HCT116 (cell line): Measurements from ENCODE around the gene KDELR1.

Source experiments
- CEBPB ChIP-seq: IDR thresholded peaks from 2 replicates; pipeline ENCODE4 v1.6.1; 2012; ENCODE audit warnings: low read depth
- EZH2 ChIP-seq: fragments of 200-600 bp; sonication (generic); IDR thresholded peaks from 2 replicates; pipeline ENCODE4 v1.6.1; 2017; ENCODE audit warnings: antibody characterized with exemption, mixed run types
- EZH2phosphoT487 ChIP-seq: fragments of 200-600 bp; IDR thresholded peaks from 2 replicates; pipeline ENCODE4 v1.6.1; 2018; ENCODE audit warnings: antibody characterized with exemption, borderline replicate concordance
- POLR2A ChIP-seq: IDR thresholded peaks from 2 replicates; pipeline ENCODE4 v1.7.0; 2011; ENCODE audit warnings: borderline replicate concordance; ENCODE audit not compliant: insufficient read depth, insufficient read length; ENCODE audit errors: extremely low read depth
- POLR2AphosphoS5 ChIP-seq: IDR thresholded peaks from 2 replicates; pipeline ENCODE4 v1.6.1; 2011; ENCODE audit warnings: mild to moderate bottlenecking, low read depth, low read length, moderate library complexity
- RAD21 ChIP-seq: IDR thresholded peaks from 2 replicates; pipeline ENCODE4 v1.6.1; 2012; ENCODE audit warnings: low read depth, mild to moderate bottlenecking
- SP1 ChIP-seq: IDR thresholded peaks from 2 replicates; pipeline ENCODE4 v1.6.1; 2012; ENCODE audit warnings: low read depth
- YY1 ChIP-seq: IDR thresholded peaks from 2 replicates; pipeline ENCODE4 v1.6.1; 2011; ENCODE audit warnings: low read length, low read depth, moderate library complexity, mild to moderate bottlenecking; ENCODE audit not compliant: insufficient replicate concordance; ENCODE audit errors: extremely low read depth
- ZNF274 ChIP-seq: fragments of 200-500 bp; sonication (Bioruptor generic); IDR thresholded peaks from 2 replicates; pipeline ENCODE4 v1.6.1; 2014; ENCODE audit warnings: mild to moderate bottlenecking, low read depth, low read length, inconsistent platforms
- TF ChIP-seq, protein P1 (sequence below), 3 experiments: fragments of 200-600 bp in 1 of 3; sonication (generic) in 1 of 3; IDR thresholded peaks in 2 of 3; conservative IDR thresholded peaks in 1 of 3; 2 replicates each; pipeline ENCODE4 v1.5.1; 2012 to 2017; ENCODE audit warnings: low read depth in 2 of 3, low read length in 2 of 3, antibody characterized with exemption in 1 of 3, borderline replicate concordance in 1 of 3, control low read depth in 1 of 3, mild to moderate bottlenecking in 1 of 3, mixed read lengths in 1 of 3, mixed run types in 1 of 3, moderate library complexity in 1 of 3; ENCODE audit not compliant: insufficient read depth in 1 of 3
- TF ChIP-seq, protein P2 (sequence below): IDR thresholded peaks from 2 replicates; pipeline ENCODE4 v1.6.1; 2011; ENCODE audit warnings: mild to moderate bottlenecking, low read length, moderate library complexity; ENCODE audit not compliant: insufficient replicate concordance; ENCODE audit errors: extremely low read depth
- TF ChIP-seq, protein P3 (sequence below): IDR thresholded peaks from 2 replicates; pipeline ENCODE4 v1.6.1; 2012; ENCODE audit warnings: low read depth

DNA sequence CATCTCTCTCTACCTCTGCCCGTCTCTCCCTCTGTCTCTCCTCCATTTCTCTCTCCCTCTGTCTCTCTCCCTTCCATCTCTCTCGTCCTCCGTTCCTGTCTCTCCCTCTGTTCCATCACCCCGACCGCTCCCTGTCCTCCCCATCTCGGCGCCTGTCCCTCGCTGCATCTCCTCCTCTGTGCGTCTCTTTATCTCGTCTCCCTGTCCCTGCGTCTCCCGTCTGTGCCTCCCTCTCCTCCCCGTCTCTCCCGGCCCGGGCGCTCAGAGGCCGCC lies 6.7 kb upstream of the KDELR1 start:
- TF ChIP-seq, protein P1, sequence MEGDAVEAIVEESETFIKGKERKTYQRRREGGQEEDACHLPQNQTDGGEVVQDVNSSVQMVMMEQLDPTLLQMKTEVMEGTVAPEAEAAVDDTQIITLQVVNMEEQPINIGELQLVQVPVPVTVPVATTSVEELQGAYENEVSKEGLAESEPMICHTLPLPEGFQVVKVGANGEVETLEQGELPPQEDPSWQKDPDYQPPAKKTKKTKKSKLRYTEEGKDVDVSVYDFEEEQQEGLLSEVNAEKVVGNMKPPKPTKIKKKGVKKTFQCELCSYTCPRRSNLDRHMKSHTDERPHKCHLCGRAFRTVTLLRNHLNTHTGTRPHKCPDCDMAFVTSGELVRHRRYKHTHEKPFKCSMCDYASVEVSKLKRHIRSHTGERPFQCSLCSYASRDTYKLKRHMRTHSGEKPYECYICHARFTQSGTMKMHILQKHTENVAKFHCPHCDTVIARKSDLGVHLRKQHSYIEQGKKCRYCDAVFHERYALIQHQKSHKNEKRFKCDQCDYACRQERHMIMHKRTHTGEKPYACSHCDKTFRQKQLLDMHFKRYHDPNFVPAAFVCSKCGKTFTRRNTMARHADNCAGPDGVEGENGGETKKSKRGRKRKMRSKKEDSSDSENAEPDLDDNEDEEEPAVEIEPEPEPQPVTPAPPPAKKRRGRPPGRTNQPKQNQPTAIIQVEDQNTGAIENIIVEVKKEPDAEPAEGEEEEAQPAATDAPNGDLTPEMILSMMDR (IDR thresholded peaks at IDR 0.05 in 2 of 3, conservative IDR thresholded peaks at IDR 0.05 in 1 of 3; ENCODE audit: borderline replicate concordance in 1 of 3, insufficient read depth in 1 of 3, low read depth in 2 of 3, low read length in 2 of 3): no peak
- no peak for TF ChIP-seq RAD21
- TF ChIP-seq EZH2: no peak
- TF ChIP-seq POLR2AphosphoS5: no peak
- TF ChIP-seq, protein P2, sequence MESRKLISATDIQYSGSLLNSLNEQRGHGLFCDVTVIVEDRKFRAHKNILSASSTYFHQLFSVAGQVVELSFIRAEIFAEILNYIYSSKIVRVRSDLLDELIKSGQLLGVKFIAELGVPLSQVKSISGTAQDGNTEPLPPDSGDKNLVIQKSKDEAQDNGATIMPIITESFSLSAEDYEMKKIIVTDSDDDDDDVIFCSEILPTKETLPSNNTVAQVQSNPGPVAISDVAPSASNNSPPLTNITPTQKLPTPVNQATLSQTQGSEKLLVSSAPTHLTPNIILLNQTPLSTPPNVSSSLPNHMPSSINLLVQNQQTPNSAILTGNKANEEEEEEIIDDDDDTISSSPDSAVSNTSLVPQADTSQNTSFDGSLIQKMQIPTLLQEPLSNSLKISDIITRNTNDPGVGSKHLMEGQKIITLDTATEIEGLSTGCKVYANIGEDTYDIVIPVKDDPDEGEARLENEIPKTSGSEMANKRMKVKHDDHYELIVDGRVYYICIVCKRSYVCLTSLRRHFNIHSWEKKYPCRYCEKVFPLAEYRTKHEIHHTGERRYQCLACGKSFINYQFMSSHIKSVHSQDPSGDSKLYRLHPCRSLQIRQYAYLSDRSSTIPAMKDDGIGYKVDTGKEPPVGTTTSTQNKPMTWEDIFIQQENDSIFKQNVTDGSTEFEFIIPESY: no peak
- TF ChIP-seq EZH2phosphoT487: no peak
- TF ChIP-seq ZNF274: no peak
- TF ChIP-seq POLR2A: no peak
- no peak for TF ChIP-seq SP1
- TF ChIP-seq YY1: no peak
- TF ChIP-seq CEBPB: no peak
- TF ChIP-seq, protein P3, sequence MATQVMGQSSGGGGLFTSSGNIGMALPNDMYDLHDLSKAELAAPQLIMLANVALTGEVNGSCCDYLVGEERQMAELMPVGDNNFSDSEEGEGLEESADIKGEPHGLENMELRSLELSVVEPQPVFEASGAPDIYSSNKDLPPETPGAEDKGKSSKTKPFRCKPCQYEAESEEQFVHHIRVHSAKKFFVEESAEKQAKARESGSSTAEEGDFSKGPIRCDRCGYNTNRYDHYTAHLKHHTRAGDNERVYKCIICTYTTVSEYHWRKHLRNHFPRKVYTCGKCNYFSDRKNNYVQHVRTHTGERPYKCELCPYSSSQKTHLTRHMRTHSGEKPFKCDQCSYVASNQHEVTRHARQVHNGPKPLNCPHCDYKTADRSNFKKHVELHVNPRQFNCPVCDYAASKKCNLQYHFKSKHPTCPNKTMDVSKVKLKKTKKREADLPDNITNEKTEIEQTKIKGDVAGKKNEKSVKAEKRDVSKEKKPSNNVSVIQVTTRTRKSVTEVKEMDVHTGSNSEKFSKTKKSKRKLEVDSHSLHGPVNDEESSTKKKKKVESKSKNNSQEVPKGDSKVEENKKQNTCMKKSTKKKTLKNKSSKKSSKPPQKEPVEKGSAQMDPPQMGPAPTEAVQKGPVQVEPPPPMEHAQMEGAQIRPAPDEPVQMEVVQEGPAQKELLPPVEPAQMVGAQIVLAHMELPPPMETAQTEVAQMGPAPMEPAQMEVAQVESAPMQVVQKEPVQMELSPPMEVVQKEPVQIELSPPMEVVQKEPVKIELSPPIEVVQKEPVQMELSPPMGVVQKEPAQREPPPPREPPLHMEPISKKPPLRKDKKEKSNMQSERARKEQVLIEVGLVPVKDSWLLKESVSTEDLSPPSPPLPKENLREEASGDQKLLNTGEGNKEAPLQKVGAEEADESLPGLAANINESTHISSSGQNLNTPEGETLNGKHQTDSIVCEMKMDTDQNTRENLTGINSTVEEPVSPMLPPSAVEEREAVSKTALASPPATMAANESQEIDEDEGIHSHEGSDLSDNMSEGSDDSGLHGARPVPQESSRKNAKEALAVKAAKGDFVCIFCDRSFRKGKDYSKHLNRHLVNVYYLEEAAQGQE: no peak
